GM18951 (cell line): ENCODE data around the gene CCDC197.

Experiments
- POLR2A ChIP-seq: IDR thresholded peaks from 4 replicates; pipeline ENCODE4 v1.6.1; 2011; ENCODE audit warnings: mild to moderate bottlenecking; ENCODE audit not compliant: insufficient read length, insufficient read depth; ENCODE audit errors: extremely low read depth
- in situ Hi-C: fragments of 300-500 bp; cut with MboI; formaldehyde crosslinking; loops from one replicate; pipeline ENCODE4 v1.12.0; 2022; ENCODE audit warnings: low sequenced_read_pairs, mixed read lengths, inconsistent platforms; ENCODE audit not compliant: unreplicated experiment

The CCDC197 gene

DNA sequence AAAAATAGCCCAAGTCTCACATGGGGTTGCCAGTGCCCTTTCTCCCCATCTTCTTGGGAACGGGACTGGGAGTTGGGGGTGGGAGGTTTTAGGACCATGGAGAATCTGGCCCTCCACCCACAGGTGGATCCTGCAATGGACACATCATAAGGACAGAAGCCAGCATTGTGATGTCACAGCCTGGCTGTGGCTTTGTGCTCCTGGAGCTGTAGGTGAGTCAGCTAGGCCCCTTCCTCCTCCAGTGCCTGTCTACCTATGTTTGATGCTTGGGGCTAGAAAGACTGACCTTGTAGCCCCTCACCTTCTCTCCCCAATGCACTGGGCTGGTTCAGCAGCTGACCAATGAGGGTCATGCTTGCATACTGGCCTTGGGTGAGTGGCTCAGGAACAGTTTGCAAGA is at the start of gene CCDC197:
Gene CCDC197 (plus strand): TSS at position 220 of the 400 bp plus-strand sequence. CDS start 831 bp downstream, outside the sequence.
- no peak for TF ChIP-seq POLR2A
- in situ Hi-C loops, result no loop called here

DNA sequence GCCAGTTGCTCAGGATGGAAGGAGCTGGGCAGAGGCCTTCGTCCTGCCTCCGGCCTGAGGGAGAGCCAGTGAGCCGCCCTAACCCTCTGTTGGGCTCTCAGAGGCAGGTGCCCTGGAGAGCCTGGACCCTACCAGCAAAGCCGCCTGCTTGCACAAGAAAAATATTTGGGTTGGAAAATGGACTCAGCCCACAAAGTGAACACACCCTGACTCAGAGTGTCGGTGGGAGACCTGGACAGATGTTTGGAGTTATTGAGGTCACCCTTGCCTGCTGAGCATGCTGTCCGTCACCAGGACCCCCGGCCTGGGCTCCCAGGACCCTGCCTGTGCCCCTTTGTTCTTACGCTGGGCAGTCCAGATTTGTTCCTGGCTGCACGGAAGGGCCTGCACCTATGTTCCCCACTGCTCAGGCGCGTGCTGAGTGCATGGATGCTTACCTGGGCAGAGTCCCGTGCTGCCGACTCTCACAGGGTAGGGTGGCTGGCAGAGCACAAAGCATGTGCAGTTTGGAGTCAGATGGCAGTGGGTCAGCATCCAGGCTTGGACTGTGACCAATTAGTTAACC is 47.5 kb upstream of the CCDC197 start:
- no peak for TF ChIP-seq POLR2A
- in situ Hi-C loops, result no loop called here

DNA sequence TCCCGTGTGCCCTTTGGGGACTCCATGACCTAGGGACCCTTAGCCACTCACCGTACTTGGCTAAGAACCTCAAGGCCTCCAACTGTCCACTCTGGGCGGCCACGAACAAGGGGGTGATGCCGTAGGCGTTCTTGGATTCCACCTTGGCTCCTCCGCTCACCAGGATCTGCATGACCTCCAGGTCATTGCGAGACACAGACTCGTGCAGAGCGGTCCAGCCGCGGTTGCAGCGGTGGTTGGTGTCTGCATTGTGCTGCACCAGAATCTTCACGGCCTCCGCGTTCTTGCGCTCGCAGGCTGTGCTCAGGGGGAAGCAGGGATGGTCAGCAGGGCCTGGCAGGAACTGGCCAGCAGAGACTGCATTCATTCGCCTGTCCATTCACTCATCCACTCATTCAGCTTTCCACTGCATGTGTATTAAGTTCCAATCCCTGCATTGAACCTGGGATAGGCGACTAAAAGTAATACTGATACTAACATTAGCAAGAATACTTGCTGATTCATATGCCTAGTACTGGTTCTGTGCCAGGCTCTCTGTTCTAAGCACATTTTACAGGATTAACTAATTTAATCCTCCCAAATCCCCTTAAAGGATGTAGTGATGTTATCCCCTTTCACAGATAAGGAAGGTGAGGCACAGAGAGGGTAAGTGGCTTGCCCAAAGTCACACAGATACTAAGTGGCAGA is 46.0 kb upstream of the CCDC197 start:
- in situ Hi-C loops, result no loop called here
- TF ChIP-seq POLR2A, result no peak

DNA sequence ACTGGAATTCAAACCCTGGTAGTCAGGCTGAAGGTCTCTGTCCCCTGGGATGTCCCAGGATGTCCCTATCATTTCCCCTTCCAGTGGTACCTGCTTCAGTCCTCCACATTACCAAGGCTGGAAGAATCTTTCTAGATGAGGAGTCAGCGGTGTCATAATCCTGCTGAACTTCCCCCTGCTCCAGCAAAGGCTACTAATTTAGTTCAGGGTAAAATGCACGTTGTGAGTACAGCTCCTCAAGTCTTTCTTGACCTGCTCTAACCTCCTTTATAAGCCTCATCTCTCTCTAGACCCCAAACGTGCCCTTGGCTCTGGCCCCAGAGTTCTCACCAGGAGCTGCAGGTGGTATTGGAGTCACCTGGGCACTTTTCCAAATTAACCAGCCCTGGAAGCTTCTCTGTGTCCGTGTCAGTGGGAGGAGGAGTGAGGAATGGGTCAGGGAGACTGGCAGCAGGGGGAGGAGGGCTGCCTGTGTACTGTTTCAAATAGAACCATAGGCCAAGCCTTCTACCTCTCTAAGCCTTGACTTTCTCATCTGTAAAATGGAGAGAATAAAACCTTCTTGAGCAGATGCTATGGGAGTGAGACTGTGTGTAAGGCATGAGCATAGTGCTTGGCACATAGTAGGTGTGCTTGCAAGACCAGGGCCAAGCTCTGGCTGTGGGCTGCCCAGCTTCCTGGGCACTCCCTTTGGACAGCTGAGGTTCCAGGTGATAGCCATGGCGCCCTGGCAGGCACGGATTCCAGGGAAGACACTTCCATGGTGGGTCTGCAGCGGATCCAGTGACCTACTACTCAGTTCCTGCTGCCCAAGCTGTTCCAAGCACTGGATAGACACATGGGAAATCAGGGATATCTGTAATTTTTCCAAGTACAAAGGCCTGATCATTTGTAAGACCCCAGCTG is 45.2 kb upstream of the CCDC197 start:
- no peak for TF ChIP-seq POLR2A
- in situ Hi-C loops, result no loop called here

DNA sequence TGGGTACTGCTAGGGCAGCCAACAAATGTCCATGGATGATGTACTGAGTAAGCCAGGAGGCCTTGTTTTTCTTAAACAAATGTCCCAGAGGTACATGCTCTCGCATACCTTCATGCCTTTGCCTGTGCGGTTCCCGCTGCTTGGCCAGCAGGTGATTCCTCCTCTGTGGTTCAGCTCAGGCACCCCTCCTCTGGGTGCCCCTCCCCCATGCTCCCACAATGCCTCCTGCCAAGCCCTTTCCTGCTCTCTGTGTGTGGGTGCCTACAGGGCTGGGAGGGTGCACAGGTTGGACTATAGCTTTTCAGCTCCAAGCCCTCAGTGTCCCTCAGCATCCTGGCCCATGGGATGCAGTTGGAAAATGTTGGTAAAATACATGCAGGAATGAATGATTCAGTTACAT is 44.3 kb upstream of the CCDC197 start:
- in situ Hi-C loops, result no loop called here
- TF ChIP-seq POLR2A, result no peak

DNA sequence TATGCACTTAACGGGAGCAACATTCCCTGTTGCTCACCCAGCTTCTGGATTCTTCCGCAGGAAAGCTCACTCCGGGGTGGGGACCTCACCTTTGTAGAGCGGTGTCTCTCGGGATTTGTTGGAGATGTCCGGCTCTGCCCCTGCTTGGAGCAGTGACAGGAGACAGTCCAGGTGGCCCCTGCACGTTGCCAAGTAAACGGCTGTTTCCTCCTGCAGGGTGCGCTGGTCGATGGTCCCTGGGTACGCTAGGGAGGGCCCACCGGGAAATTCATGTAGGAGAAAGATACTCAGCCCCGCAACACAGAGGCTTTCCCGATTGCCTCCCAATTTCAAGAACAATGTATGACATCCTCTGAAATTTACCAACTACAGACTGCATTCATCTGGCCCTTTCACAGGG is 43.8 kb upstream of the CCDC197 start:
- TF ChIP-seq POLR2A, result no peak
- in situ Hi-C loops, result no loop called here

DNA sequence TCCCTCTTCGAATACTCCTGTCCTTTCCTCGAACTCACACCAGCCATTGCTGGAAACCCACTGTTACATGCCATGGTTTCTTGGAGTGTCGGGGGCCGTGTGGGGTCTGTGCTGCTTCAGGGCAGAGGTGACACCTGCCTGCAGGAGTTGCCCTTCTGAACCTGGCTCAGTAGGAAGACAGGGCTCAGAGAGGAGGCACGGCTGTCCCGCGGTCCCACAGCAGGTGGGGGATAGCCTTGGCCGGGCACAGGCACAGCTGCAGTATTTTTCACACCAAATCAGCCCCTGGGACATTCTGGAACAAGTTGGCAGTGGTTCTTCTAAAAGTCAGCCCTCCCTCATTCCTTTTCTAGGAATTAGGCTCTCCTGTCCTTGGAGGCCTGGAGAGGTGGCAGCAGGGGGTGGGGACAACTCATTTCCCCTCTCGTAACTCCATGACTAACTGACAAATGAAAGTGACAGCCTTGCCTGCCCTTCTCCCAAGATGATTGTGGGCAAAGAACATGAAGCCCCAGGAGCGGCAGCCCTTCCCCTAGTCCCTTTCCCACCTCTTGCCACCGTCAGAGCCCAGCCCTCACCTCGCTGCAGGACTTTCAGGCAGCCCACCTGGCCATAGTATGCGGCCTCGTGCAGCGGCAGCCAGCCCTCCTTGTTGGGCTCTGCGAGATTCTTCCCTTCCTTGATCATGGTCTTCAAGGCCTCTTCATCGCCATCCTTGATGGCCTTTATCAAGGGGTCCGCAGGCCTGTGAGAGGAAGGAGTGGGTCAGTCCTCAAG is 43.2 kb upstream of the CCDC197 start:
- no peak for TF ChIP-seq POLR2A
- in situ Hi-C loops, result no loop called here

DNA sequence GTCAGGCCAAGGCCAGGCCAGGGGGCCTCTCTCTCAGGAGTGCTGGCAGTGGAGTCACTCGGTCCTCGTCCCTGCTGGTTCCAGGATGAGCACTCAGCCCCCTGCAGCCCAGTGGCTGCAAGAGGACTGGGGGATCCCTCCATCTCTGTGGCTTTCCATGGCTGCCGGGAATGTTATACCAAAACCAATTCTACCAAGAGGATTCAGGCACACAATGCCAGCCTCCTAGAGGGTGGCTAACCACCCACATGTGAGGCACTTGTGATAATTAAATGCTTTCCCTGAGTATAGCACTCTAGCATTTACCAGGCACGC is 42.6 kb upstream of the CCDC197 start:
- in situ Hi-C loops, result no loop called here
- no peak for TF ChIP-seq POLR2A

DNA sequence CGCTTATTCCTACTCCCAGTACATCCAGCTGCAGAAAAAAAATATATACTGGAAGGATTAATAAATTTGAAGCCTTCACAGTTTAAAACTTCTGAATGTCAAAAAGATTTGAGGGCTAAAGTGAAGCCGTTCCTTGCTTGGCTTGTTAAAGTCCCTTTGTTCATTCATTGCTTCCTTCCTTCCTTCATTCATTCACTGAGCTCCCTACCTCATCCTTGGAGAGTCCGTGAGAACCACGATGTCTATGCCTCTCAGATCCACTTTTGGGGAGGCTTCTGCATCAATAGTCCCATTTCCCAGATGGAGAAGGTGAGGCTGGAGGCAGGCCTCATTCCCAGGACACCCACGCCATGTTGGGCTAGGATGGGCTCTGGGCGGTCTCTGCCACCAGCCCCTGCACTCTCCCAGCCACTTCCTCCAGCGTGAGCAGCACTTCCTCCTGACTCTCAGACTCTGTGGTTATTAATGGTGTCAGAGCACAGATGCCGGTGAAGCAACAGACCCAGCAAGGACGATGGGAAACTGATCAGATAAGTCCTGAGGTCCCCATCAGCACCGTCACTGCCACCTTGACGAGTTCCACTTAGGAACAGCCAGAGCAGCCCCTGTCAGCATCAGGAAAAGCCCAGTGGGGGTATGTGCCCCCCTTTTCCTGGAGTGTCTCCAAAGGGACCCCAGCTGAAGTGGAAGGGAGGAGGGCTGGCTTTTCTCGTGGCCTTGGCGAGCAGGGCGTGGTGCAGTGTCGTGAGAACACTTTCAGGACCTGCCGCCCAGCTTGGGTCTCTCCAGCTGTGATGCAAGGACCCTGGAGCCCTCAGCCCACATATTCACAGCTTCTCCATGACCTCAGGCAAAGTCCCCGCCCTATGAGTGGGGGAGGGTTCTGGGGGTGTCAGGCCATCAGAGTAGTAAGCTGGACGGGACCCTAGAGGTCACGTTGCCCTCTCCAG is 41.9 kb upstream of the CCDC197 start:
- TF ChIP-seq POLR2A, result peak; percentile 40
- in situ Hi-C loops, result no loop called here

DNA sequence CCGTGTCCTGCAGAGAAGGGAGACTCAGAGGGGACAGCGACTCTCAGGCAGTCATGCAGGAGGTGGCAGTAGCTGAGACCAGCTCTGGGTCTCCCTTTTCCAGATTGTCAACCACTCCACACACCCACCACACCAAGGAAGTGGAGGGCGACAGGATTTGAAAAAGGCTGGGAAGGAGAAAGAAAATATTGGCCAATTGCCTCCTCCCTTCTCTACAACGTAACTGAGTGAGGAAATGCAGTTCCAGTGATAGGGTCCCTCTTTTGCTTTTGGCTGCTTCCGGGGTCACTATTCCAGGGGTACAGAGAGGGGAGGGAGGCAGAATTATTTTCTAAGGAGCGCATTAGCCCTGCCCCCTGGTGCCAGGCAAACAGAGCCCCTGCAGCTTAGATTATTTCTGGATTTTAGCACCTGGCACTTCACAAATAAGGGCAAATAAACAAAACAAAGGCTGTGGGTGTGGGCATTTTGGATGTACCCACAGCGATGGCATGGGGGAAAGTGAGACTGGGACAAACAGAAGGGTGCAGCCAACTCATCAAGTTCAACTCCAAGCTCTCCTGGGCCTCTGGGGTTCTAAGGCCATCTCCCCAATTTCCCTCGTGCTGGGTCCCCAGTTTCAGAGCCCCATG is 41.1 kb upstream of the CCDC197 start:
- TF ChIP-seq POLR2A, result no peak
- in situ Hi-C loops, result no loop called here

DNA sequence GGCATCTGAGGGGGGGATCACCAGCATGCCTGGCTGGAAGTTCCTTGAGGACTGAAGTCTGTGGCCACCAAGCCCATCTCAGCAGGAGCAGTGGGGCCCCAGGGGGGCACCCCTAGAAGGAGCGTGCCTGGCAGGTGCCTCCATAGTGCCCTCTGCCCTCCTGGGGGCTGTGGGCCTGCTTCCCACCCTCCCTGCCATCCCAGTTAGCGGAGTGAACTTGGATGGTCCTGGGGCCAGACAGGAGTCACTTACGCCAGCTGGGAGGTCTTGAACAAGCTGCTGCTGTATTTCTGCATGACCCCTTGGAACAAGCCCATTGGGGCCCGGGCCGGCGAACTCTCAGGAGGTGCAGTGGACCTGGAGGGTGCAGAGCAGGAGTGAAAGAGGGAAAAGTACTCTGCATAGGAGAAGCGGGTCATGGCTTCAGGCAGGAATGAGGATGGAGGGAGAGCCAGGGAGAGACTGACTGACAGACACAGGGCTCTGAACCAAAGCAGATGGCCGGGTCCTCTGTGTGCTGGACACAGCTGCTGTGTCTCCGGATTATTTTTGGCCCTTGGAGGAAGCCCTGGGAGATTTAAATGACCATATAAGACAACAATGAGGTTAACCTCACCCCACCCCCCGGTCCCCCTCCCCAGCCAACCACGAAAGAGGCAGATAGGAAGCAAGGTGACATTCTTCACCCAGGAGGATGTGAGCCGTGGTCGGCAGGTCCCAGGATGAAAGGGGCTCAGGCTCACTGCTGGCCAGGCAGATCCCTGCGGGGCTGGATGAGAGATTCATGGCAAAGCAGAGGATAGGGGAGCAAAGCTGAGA is 40.4 kb upstream of the CCDC197 start:
- no peak for TF ChIP-seq POLR2A
- in situ Hi-C loops, result no loop called here

DNA sequence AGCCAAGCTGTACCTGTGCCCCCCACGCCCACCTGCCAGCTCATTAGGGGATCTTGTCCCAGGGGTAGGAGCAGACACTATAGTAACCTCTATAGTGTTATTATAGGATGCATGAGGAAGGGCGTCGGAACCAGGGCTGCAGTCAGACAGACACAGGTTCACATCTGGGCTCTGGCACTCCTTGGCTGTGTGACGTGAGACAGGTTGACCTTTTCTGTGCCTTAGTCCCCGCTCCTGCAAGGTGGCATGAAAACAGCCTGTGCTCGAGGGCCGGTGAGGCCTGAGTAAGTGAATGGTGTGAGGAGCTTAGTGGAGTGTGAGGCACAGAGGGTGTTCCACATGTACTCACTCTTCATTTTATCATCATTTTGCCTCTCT is 39.8 kb upstream of the CCDC197 start:
- TF ChIP-seq POLR2A, result peak; percentile 5
- in situ Hi-C loops, result no loop called here
